C4-2B (cell line): ENCODE measurements around the gene OR2B2.
"Not testable (repeated sequence)": the region's sequence is repeated elsewhere in the genome, so short reads cannot be mapped to it uniquely, and the experiment has no call there.

ENCODE experiments used
- H3K27ac ChIP-seq: fragments of 450-650 bp; 2 replicates; pipeline ENCODE4 v1.5.1; 2017
- CTCF ChIP-seq: fragments of 450-650 bp; conservative IDR thresholded peaks from 2 replicates; pipeline ENCODE4 v1.5.1; 2017; ENCODE audit warnings: mild to moderate bottlenecking
- ZFX ChIP-seq: fragments of 450-650 bp; IDR thresholded peaks from 2 replicates; pipeline ENCODE4 v1.6.1; 2017

Gene OR2B2

GRCh38 chr6:27924179-27924578 is 12.0 kb upstream of the OR2B2 start:
- TF ChIP-seq ZFX (no peak), CTCF (no peak)
- H3K27ac ChIP-seq = no peak overlapping the region

GRCh38 chr6:27922949-27923348 is 10.8 kb upstream of the OR2B2 start:
- no peak overlapping the region for H3K27ac ChIP-seq
- TF ChIP-seq ZFX (no peak), CTCF (no peak)

- TF ChIP-seq CTCF = no peak
- no peak for TF ChIP-seq ZFX
- no peak overlapping the region for H3K27ac ChIP-seq
Observed at GRCh38 chr6:27908017-27908416, 4.2 kb downstream of the OR2B2 start.

GRCh38 chr6:27902335-27903314 is 9.6 kb downstream of the OR2B2 start:
- no peak for TF ChIP-seq ZFX
- H3K27ac ChIP-seq = peak overlapping the region; percentile 51

- no peak overlapping the region for H3K27ac ChIP-seq
- TF ChIP-seq CTCF (no peak), ZFX (no peak)
Observed at GRCh38 chr6:27901801-27902200, 10.4 kb downstream of the OR2B2 start.

GRCh38 chr6:27900197-27900596 is 12.0 kb downstream of the OR2B2 start:
- H3K27ac ChIP-seq = not testable (repeated sequence)

- H3K27ac ChIP-seq = no peak overlapping the region
- TF ChIP-seq CTCF (no peak), ZFX (no peak)
Observed at GRCh38 chr6:27899543-27899942, 12.7 kb downstream of the OR2B2 start.

GRCh38 chr6:27897580-27898206 is 14.5 kb downstream of the OR2B2 start:
- no peak overlapping the region; the same call in 1 of the 2 replicates for H3K27ac ChIP-seq
- TF ChIP-seq ZFX = no peak
- TF ChIP-seq CTCF = no peak
